HG02642 (cell line): ENCODE results near the gene RNF166.

ENCODE experiments used
- ATAC-seq: cut with Tn5 transposase; IDR thresholded peaks from one replicate; pipeline ENCODE4 v1.9.1; 2021; ENCODE audit warnings: mild to moderate bottlenecking; ENCODE audit not compliant: unreplicated experiment, poor library complexity

Gene RNF166

GRCh38 chr16:88725609-88726407, 19.6 kb upstream of the RNF166 start:
- no peak for ATAC-seq

GRCh38 chr16:88724855-88725555, 18.8 kb upstream of the RNF166 start:
- no peak for ATAC-seq

GRCh38 chr16:88723911-88724310, 17.7 kb upstream of the RNF166 start:
- ATAC-seq = no peak

- ATAC-seq = no peak
Observed at GRCh38 chr16:88723507-88723887, 17.3 kb upstream of the RNF166 start.

GRCh38 chr16:88722784-88723506, 16.7 kb upstream of the RNF166 start:
- ATAC-seq = no peak

GRCh38 chr16:88721815-88722755, 15.9 kb upstream of the RNF166 start:
- ATAC-seq = no peak

- ATAC-seq = no peak
Observed at GRCh38 chr16:88721236-88721635, 15.0 kb upstream of the RNF166 start.

GRCh38 chr16:88720396-88720970, 14.3 kb upstream of the RNF166 start:
- no peak for ATAC-seq

- no peak for ATAC-seq
Observed at GRCh38 chr16:88719933-88720296, 13.7 kb upstream of the RNF166 start.

GRCh38 chr16:88719267-88719932, 13.2 kb upstream of the RNF166 start:
- no peak for ATAC-seq

- no peak for ATAC-seq
Observed at GRCh38 chr16:88718178-88718577, 12.0 kb upstream of the RNF166 start.

- no peak for ATAC-seq
Observed at GRCh38 chr16:88716601-88717001, 10.4 kb upstream of the RNF166 start.

GRCh38 chr16:88716201-88716600, 10.0 kb upstream of the RNF166 start:
- no peak for ATAC-seq

- no peak for ATAC-seq
Observed at GRCh38 chr16:88715312-88716190, 9.3 kb upstream of the RNF166 start.

- ATAC-seq = no peak
Observed at GRCh38 chr16:88714420-88715302, 8.5 kb upstream of the RNF166 start.

GRCh38 chr16:88713568-88714419, 7.6 kb upstream of the RNF166 start:
- no peak for ATAC-seq
